T-cell (primary cell): Measurements from ENCODE around the gene MAN2B2. TPM values are rescaled to one million over a fixed set of nuclear protein-coding genes. Genes with fewer than 3 reads are reported as not detected.

Source experiments
- ATAC-seq, 4 experiments: fragments of 200-7000 bp in 3 of 4; fragments of 150-1000 bp in 1 of 4; cut with Tn5 transposase; replicated peaks in 1 of 4; 1 replicate in 3 of 4; 2 replicates in 1 of 4; pipeline ENCODE4 v1.10.0; 2021; ENCODE audit warnings: moderate library complexity in 3 of 4, mild to moderate bottlenecking in 2 of 4, moderate number of reproducible peaks in 1 of 4
- CTCF ChIA-PET, 2 donors: fragments of 300-600 bp; sonication (Branson Sonifier 250); formaldehyde crosslinking; loops; one replicate each; lab custom pipeline; 2022; ENCODE audit warnings: antibody characterized with exemption in 2 of 2; lab: Charles Lee
- POLR2A ChIA-PET, 2 donors: fragments of 300-600 bp; sonication (Branson Sonifier 250); formaldehyde crosslinking; loops; one replicate each; lab custom pipeline; 2022; ENCODE audit warnings: antibody characterized with exemption in 2 of 2; lab: Charles Lee
- DNase-seq, 35 experiments: peaks; one replicate each; pipeline versions ENCODE4 v3.0.0 to v3.0.0-alpha.2; 2013 to 2023
- H3K27ac ChIP-seq: one replicate; pipeline ENCODE4 v1.5.1; 2013; ENCODE audit warnings: low read length
- H3K27me3 ChIP-seq, 2 experiments: replicated peaks in 1 of 2; 1 replicate in 1 of 2; 2 replicates in 1 of 2; pipeline versions ENCODE4 v1.6.1 to v1.7.0; 2013; ENCODE audit warnings: low read length in 1 of 2, mixed read lengths in 1 of 2; ENCODE audit not compliant: control insufficient read depth in 2 of 2, insufficient read depth in 2 of 2; ENCODE audit errors: extremely low read depth in 1 of 2
- H3K36me3 ChIP-seq, 2 donors: 1 replicate in 1 of 2; 2 replicates in 1 of 2; pipeline versions ENCODE4 v1.6.1 to v1.7.0; 2013; ENCODE audit warnings: low read length in 1 of 2; ENCODE audit not compliant: control insufficient read depth in 2 of 2, insufficient read depth in 1 of 2; ENCODE audit errors: extremely low read depth in 1 of 2
- H3K4me1 ChIP-seq, 2 experiments: 1 replicate in 1 of 2; 2 replicates in 1 of 2; pipeline versions ENCODE4 v1.6.1 to v1.7.0; 2013; ENCODE audit warnings: low read length in 2 of 2, mixed read lengths in 1 of 2; ENCODE audit not compliant: insufficient read depth in 2 of 2, control insufficient read depth in 1 of 2; ENCODE audit errors: extremely low read depth in 1 of 2
- H3K4me3 ChIP-seq, 2 donors: 1 replicate in 1 of 2; 2 replicates in 1 of 2; pipeline versions ENCODE4 v1.5.1 to v1.7.0; 2013; ENCODE audit warnings: mild to moderate bottlenecking in 2 of 2, low read length in 1 of 2, moderate library complexity in 1 of 2; ENCODE audit not compliant: control insufficient read depth in 1 of 2; ENCODE audit errors: extremely low read depth in 1 of 2
- H3K9me3 ChIP-seq: 2 replicates; pipeline ENCODE4 v1.7.0; 2013
- H3K27ac Mint-ChIP-seq, 2 donors: one replicate each; pipeline ENCODE4 v1.8.0; 2020 to 2021; ENCODE audit warnings: mild to moderate bottlenecking in 2 of 2, mixed read lengths in 2 of 2
- H3K27me3 Mint-ChIP-seq, 2 donors: one replicate each; pipeline ENCODE4 v1.8.0; 2021 to 2022; ENCODE audit warnings: mixed read lengths in 2 of 2
- H3K36me3 Mint-ChIP-seq: one replicate; pipeline ENCODE4 v1.8.0; 2021; ENCODE audit warnings: mixed read lengths
- H3K4me1 Mint-ChIP-seq, 3 donors: one replicate each; pipeline ENCODE4 v1.8.0; 2020 to 2022; ENCODE audit warnings: mixed read lengths in 3 of 3, mild to moderate bottlenecking in 1 of 3
- H3K4me3 Mint-ChIP-seq, 3 donors: one replicate each; pipeline ENCODE4 v1.8.0; 2020 to 2022; ENCODE audit warnings: mild to moderate bottlenecking in 3 of 3, mixed read lengths in 3 of 3, moderate library complexity in 3 of 3
- H3K9me3 Mint-ChIP-seq, 3 donors: one replicate each; pipeline ENCODE4 v1.8.0; 2020 to 2022; ENCODE audit warnings: mixed read lengths in 3 of 3
- WGBS: methylation state at CpG from one replicate; pipeline ENCODE4 v1.1.5; 2013; ENCODE audit warnings: missing lambda C conversion rate; ENCODE audit not compliant: insufficient coverage; 5-methylcytosine and 5-hydroxymethylcytosine counted together
- total RNA-seq, 35 experiments: library from RNA in 6 of 35; stranded (reverse) in 6 of 35; fragments of 120-200 nt in 1 of 35; gene quantifications; one replicate each; pipeline versions ENCODE4 v1.2.1 to v1.2.4 and lab custom pipeline; 2013 to 2026

MAN2B2 gene
- total RNA-seq, 5 donors from 2014 or later (not counting 1 experiment from before 2014, with no cell fraction given), result 27.4 to 54.1 (median 45.8) TPM

- WGBS, result 66% methylated on average over 4 of the region's 5 CpGs
These were observed 67.0 kb downstream of the MAN2B2 start for GRCh38 chr4:6641971-6642320.

DNA sequence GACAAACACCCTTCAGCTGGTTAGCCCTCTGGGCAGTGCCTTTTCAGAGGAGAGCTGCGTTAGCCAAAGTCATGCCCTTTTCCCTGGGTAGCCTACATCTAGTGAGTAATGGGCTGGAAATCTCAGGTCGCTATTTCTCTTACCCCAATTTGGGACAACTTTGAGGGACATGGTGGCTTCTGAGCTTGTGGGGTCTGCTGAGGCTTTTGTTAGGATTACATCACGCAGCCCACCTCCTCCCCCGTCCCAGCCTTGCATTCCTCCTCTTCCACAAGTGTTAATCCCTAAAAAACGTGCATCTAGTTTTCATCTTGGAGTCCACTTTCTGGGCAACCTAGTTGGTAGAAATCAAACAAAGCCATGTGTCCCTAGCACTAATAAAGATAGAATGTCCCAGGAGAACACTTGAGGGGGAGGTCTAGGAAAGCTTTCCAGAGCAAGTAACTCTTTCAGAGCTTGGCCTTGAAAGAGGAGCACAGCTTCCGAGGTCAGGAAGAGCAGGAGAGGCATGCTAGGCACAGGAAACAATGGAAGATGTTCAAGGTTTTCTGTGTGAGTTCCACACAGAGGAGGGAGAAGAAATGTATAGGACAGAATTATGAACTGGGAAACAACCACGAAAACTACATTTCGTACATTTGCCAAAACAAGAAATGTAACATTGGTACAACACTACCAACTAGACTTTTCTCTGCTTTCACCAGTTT, 68.3 kb downstream of the MAN2B2 start:
- H3K9me3 ChIP-seq, result no peaks in the 10 kb centered on the region
- H3K4me1 ChIP-seq, result peaks cover 12 to 29% of the 10 kb centered on the region in 2 experiments
- no peak overlapping the region for H3K27ac ChIP-seq
- 80% methylated on average over 2 of the region's 8 CpGs for WGBS
- CTCF ChIA-PET, result interaction anchor here in 1 of 2 donors (0.7 kb wide), 1 partner anchor 33 kb away, joined by 3 read pairs; no protein-coding TSS in a partner anchor
- DNase-seq (no peak), ATAC-seq (no peak)
- Mint-ChIP-seq H3K9me3 (no peaks in the 10 kb centered on the region), H3K27ac (peak overlapping the region; percentile 84 to 99), H3K4me3 (peak overlapping the region in 2 of 3 donors; percentile 99), H3K4me1 (peaks cover 37 to 51% (median 44%) of the 10 kb centered on the region in 3 donors), H3K36me3 (peaks cover 33% of the 10 kb centered on the region), H3K27me3 (no peaks in the 10 kb centered on the region)
- POLR2A ChIA-PET, result interaction anchor here (0.6 to 0.7 kb wide), 3 partner anchors 15 to 266 kb away, joined by 3 to 7 read pairs (median 4); no protein-coding TSS in a partner anchor
- H3K36me3 ChIP-seq, result peaks cover 0 to 22% of the 10 kb centered on the region in 2 donors
- no peaks in the 10 kb centered on the region for H3K27me3 ChIP-seq
- no peak overlapping the region for H3K4me3 ChIP-seq

More at GRCh38 chr4:6641971-6642320, 67.0 kb downstream of the MAN2B2 start:
- Mint-ChIP-seq H3K36me3 (peaks cover 33% of the 10 kb centered on the region), H3K4me3 (peak overlapping the region; percentile 99 to 100 (median 99)), H3K27me3 (no peaks in the 10 kb centered on the region), H3K9me3 (no peaks in the 10 kb centered on the region), H3K27ac (peak overlapping the region; percentile 98 to 99), H3K4me1 (peaks cover 37 to 51% (median 44%) of the 10 kb centered on the region in 3 donors)
- Histone ChIP-seq H3K27me3 (no peaks in the 10 kb centered on the region), H3K27ac (peak overlapping the region; percentile 99), H3K9me3 (no peaks in the 10 kb centered on the region), H3K4me3 (peak overlapping the region; percentile 70 to 96), H3K36me3 (peaks cover 0 to 22% of the 10 kb centered on the region in 2 donors), H3K4me1 (peaks cover 12 to 29% of the 10 kb centered on the region in 2 experiments)
- ATAC-seq (no peak), DNase-seq (peak in 1 of 35 experiments; percentile 19)
- CTCF ChIA-PET, result interaction anchor here (1.0 to 1.5 kb wide), 4 partner anchors 22 to 67 kb away, joined by 3 to 6 read pairs (median 4); partner anchors contain the start of gene MRFAP1L1 (in 1 of the 2)
- POLR2A ChIA-PET, result interaction anchor here (0.6 to 2.0 kb wide), 6 partner anchors 17 to 54 kb away, joined by 3 to 10 read pairs (median 4); a partner anchor contains a TSS

- CTCF ChIA-PET, result interaction anchor here in 1 of 2 donors (1.2 kb wide), 1 partner anchor 30 kb away, joined by 5 read pairs; no protein-coding TSS in a partner anchor
These were observed 70.0 kb downstream of the MAN2B2 start for GRCh38 chr4:6644792-6645530.

DNA sequence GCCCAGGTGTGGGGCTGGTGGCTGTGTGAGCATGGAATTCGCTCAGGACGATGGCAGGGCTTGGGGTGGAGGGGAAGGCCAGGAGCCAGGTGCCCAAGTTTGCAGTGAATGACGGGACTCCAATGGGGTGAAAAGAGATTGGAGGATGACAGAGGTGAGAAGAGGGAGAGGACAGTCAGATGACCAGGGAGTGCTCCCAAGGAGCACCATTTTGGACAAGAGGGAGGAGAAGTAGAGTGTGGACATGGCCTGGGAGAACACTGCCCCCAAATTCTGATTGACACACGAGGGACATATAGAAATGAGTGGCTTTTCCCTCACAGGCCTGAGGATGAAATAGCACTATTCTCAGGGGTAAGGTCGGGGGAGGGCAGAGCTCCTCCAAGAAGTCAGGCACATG, 72.2 kb downstream of the MAN2B2 start:
- Histone ChIP-seq H3K9me3 (no peaks in the 10 kb centered on the region), H3K4me3 (no peak overlapping the region), H3K4me1 (peaks cover 8 to 10% of the 10 kb centered on the region in 2 experiments), H3K27me3 (no peaks in the 10 kb centered on the region), H3K36me3 (peaks cover 0 to 18% of the 10 kb centered on the region in 2 donors), H3K27ac (no peak overlapping the region)
- Mint-ChIP-seq H3K4me3 (no peak overlapping the region), H3K4me1 (peaks cover 21 to 27% (median 22%) of the 10 kb centered on the region in 3 donors), H3K9me3 (no peaks in the 10 kb centered on the region), H3K36me3 (peaks cover 15% of the 10 kb centered on the region), H3K27ac (peak overlapping the region in 1 of 2 donors; percentile 36), H3K27me3 (no peaks in the 10 kb centered on the region)
- DNase-seq (no peak), ATAC-seq (no peak)
- POLR2A ChIA-PET, result interaction anchor here in 1 of 2 donors (0.5 kb wide), 1 partner anchor 12 kb away, joined by 3 read pairs; no protein-coding TSS in a partner anchor
- WGBS, result 90% methylated on average over 5 of the region's 5 CpGs
- CTCF ChIA-PET, result no interaction called here

More at GRCh38 chr4:6644792-6645530, 70.0 kb downstream of the MAN2B2 start:
- 75% methylated on average over 5 of the region's 5 CpGs for WGBS
- POLR2A ChIA-PET, result interaction anchor here in 1 of 2 donors (1.0 kb wide), 1 partner anchor 14 kb away, joined by 6 read pairs; no protein-coding TSS in a partner anchor
- Histone ChIP-seq H3K4me1 (peaks cover 12 to 24% of the 10 kb centered on the region in 2 experiments), H3K36me3 (peaks cover 0 to 22% of the 10 kb centered on the region in 2 donors), H3K9me3 (no peaks in the 10 kb centered on the region), H3K4me3 (no peak overlapping the region), H3K27me3 (no peaks in the 10 kb centered on the region), H3K27ac (no peak overlapping the region)
- Mint-ChIP-seq H3K4me1 (peaks cover 37 to 49% (median 43%) of the 10 kb centered on the region in 3 donors), H3K9me3 (no peaks in the 10 kb centered on the region), H3K27me3 (no peaks in the 10 kb centered on the region), H3K36me3 (peaks cover 33% of the 10 kb centered on the region), H3K27ac (peak overlapping the region; percentile 61 to 76), H3K4me3 (no peak overlapping the region)
- ATAC-seq, result no peak
- no peak for DNase-seq

GRCh38 chr4:6647582-6648230, 72.7 kb downstream of the MAN2B2 start:
- Histone ChIP-seq H3K27me3 (no peaks in the 10 kb centered on the region), H3K4me1 (peaks cover 3 to 6% of the 10 kb centered on the region in 2 experiments), H3K9me3 (no peaks in the 10 kb centered on the region), H3K27ac (no peak overlapping the region), H3K4me3 (no peak overlapping the region), H3K36me3 (peaks cover 0 to 13% of the 10 kb centered on the region in 2 donors)
- no peak for DNase-seq
- no peak for ATAC-seq
- WGBS, result 79% methylated on average over 6 of the region's 6 CpGs
- Mint-ChIP-seq H3K4me3 (no peak overlapping the region), H3K9me3 (no peaks in the 10 kb centered on the region), H3K36me3 (peaks cover 10% of the 10 kb centered on the region), H3K4me1 (peaks cover 15 to 21% (median 17%) of the 10 kb centered on the region in 3 donors), H3K27me3 (no peaks in the 10 kb centered on the region), H3K27ac (no peak overlapping the region)
- ChIA-PET POLR2A (interaction anchor here in 1 of 2 donors (0.7 kb wide), 1 partner anchor 316 kb away, joined by 3 read pairs; no protein-coding TSS in a partner anchor), CTCF (no interaction called here)
